GM21381 (cell line): ENCODE measurements around the gene CMIP.

ENCODE experiments used
- ATAC-seq: cut with Tn5 transposase; IDR thresholded peaks from one replicate; pipeline ENCODE4 v1.9.1; 2021; ENCODE audit warnings: mild to moderate bottlenecking, moderate library complexity; ENCODE audit not compliant: unreplicated experiment

Gene CMIP

GRCh38 chr16:81615411-81615810 is 170.8 kb downstream of the CMIP start:
- no peak for ATAC-seq

GRCh38 chr16:81615833-81616232 is 171.2 kb downstream of the CMIP start:
- no peak for ATAC-seq

GRCh38 chr16:81616321-81617020 is 171.9 kb downstream of the CMIP start:
- ATAC-seq = peak; percentile 78

GRCh38 chr16:81617021-81617346 is 172.4 kb downstream of the CMIP start:
- no peak for ATAC-seq

- no peak for ATAC-seq
Measured at GRCh38 chr16:81618187-81618586, 173.6 kb downstream of the CMIP start.

GRCh38 chr16:81618661-81619060 is 174.1 kb downstream of the CMIP start:
- no peak for ATAC-seq

- ATAC-seq = no peak
Measured at GRCh38 chr16:81620029-81620428, 175.4 kb downstream of the CMIP start.

- ATAC-seq = no peak
Measured at GRCh38 chr16:81620796-81621195, 176.2 kb downstream of the CMIP start.

GRCh38 chr16:81621496-81621895 is 176.9 kb downstream of the CMIP start:
- no peak for ATAC-seq

- no peak for ATAC-seq
Measured at GRCh38 chr16:81623365-81624102, 178.9 kb downstream of the CMIP start.

- ATAC-seq = no peak
Measured at GRCh38 chr16:81624403-81624759, 179.8 kb downstream of the CMIP start.

- ATAC-seq = no peak
Measured at GRCh38 chr16:81624760-81625543, 180.3 kb downstream of the CMIP start.

GRCh38 chr16:81625544-81626153 is 181.0 kb downstream of the CMIP start:
- no peak for ATAC-seq

GRCh38 chr16:81626181-81626674 is 181.6 kb downstream of the CMIP start:
- no peak for ATAC-seq

- no peak for ATAC-seq
Measured at GRCh38 chr16:81627024-81627423, 182.4 kb downstream of the CMIP start.

GRCh38 chr16:81627729-81628244 is 183.2 kb downstream of the CMIP start:
- ATAC-seq = no peak

- ATAC-seq = no peak
Measured at GRCh38 chr16:81629034-81629802, 184.6 kb downstream of the CMIP start.

- no peak for ATAC-seq
Measured at GRCh38 chr16:81629896-81630634, 185.5 kb downstream of the CMIP start.

- ATAC-seq = no peak
Measured at GRCh38 chr16:81630635-81631031, 186.0 kb downstream of the CMIP start.
